ENCODE data around the gene RNF217.

The RNF217 gene

GRCh38 chr6:124956018-124956417, 6.2 kb upstream of the RNF217 start:
- no peak for TF ChIP-seq CTCF (IDR thresholded peaks at IDR 0.05; ENCODE audit: extremely low read depth, missing control alignments)
- no peak for DNase-seq (ENCODE audit: low spot score)

GRCh38 chr6:124958149-124958548, 4.1 kb upstream of the RNF217 start:
- no peak for DNase-seq (ENCODE audit: low spot score)
- no peak for TF ChIP-seq CTCF (IDR thresholded peaks at IDR 0.05; ENCODE audit: extremely low read depth, missing control alignments)

- DNase-seq (ENCODE audit: low spot score) = no peak
- no peak for TF ChIP-seq CTCF (IDR thresholded peaks at IDR 0.05; ENCODE audit: extremely low read depth, missing control alignments)
These were observed 3.4 kb upstream of the RNF217 start for GRCh38 chr6:124958759-124959354.

DNA sequence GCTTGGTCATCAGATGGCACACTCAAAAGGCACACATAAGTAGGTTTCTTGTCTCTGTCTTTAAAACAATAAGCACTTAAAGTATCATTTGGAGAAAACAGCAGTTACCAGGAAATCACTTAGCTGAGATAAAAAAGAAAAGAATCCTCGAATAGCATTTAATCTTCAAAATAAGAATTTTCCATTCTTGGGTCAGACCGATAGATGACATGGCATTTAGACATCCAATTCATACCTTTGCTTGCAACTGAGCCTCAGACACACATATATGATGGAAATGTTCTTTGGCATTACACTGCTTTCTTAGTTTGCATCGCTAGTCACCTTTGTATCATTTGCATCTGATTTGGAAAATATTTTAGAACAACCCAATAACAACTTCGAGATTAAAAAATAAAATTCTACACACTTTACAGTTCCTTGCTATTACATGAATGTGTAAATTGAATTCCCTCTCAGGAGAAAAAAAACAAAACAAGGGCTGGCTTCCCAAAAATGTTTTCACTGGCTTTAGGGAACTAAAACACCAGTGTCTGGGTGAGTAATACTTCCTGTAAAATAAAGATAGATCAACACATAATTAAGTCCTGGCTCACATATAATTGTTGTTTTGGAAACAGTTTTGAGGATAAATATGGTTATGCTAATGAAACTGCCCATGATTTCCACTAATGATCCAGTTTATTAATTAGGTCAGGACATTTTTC, 1.3 kb upstream of the RNF217 start:
- no peak for DNase-seq (ENCODE audit: low spot score)
- TF ChIP-seq CTCF (IDR thresholded peaks at IDR 0.05; ENCODE audit: extremely low read depth, missing control alignments) = no peak

- no peak for DNase-seq (ENCODE audit: low spot score)
- no peak for TF ChIP-seq CTCF (IDR thresholded peaks at IDR 0.05; ENCODE audit: extremely low read depth, missing control alignments)
These were observed 817 bp upstream of the RNF217 start for GRCh38 chr6:124961464-124961776.

DNA sequence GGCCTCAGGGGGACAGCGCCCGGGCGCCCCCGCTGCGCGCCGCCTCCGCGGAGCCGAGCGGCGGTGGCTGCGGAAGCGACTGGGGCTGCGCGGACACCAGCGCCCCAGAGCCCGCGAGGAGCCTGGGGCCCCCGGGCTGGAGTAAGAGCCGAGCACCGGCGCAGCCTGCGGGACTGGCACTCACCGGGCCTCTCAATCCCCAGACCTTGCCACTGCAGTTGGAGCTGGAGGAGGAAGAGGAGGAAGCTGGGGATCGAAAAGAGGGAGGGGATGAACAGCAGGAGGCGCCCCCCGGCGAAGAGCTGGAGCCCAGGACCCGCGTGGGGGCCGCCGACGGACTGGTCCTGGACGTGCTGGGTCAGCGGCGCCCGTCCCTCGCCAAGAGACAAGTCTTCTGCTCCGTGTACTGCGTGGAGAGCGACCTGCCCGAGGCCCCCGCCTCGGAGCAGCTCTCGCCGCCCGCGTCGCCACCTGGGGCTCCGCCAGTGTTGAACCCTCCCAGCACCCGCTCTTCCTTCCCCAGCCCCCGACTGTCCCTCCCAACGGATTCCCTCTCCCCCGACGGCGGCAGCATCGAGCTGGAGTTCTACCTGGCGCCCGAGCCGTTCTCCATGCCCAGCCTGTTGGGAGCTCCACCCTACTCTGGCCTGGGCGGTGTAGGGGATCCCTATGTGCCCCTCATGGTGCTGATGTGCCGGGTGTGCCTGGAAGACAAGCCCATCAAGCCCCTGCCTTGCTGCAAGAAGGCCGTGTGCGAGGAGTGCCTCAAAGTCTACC, 590 bp downstream of the RNF217 start:
- DNase-seq (ENCODE audit: low spot score) = peak; percentile 28
- TF ChIP-seq CTCF (IDR thresholded peaks at IDR 0.05; ENCODE audit: extremely low read depth, missing control alignments) = no peak

DNA sequence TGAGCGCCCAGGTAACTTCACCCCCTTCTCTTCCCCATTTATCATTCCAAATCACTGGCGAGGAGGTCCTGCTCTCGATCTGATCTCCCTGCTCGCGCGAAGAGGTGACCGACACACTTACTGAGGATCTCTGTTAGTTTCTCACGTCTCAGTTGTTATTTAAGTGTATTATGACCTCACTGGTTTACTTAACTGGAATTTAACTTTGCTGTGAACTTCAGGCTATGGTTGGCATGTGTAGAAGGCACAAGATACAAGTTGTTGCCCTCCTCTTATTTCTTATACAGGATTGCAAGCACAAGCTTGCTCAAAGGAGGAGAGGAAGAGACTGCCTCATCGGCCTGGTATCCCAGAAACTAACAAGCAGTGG, 1.2 kb downstream of the RNF217 start:
- TF ChIP-seq CTCF (IDR thresholded peaks at IDR 0.05; ENCODE audit: extremely low read depth, missing control alignments) = no peak
- peak; percentile 15 for DNase-seq (ENCODE audit: low spot score)
